ENCODE results near the gene LMO4.

Gene LMO4

DNA sequence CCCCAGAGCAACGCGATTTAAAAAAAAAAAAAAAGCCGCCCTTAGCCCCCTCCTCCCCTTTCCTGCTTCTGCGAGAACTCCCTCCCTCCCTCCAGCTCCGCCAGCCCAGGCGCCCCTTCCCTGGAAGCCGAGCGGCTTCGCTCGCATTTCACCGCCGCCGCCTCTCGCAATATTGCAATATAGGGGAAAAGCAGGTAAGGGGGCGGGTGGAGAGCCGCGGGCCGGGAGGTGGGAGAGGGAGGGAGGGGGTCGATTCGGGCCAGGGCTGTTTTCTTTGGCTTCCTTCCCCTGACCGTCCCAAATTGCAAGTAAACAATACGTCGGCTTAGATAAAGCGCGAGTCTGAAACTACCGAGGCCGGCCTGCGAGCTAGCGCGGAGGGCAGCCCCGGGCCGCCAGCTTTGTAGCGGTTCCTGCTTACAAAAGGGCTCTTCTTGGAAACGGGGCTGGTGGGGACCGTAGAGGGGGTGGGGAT is 408 bp downstream of the LMO4 start:
- peak; percentile 49 for DNase-seq

- DNase-seq: peak; percentile 8
Measured at GRCh38 chr1:87329526-87330056, 911 bp downstream of the LMO4 start.

DNA sequence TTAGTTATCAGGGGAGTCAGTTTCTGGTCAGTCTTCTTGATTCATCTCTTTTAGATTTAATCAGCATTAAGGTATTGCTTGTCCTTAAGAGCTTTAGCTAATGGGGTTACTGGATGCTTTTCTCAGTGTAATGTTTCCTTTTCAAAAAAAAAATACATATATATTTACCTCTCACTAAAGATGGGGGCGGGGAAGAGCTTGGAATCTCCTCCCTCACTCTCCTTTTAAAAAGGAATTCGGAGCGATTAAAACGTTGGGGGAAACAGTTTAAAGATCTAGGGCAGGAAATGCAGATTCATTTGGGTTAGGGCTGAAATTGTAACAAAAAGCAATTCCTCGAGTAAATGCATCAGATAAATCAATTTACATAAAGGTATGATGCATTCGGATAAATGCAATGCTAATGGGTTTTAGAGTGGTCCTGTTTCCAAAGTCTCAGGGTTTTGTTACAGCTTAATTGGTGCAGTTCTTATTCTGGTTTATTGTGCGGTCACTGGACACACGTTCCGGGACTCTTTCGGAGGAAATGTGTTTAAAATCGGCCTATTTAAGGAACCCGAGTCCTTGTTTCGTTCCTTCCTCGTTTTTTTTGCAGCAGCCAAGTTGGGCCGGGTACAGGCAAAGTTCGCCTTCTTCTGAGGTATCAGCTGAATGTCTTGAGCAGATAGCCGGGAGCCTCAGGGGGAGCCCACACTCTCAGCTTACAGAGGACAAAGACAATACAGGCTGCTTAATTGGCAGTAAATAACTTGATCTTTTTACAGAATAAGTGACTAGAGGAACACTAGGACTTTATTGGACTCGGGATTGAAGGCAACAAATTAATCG is 1.6 kb downstream of the LMO4 start:
- DNase-seq: no peak

- no peak for DNase-seq
Measured at GRCh38 chr1:87330885-87331364, 2.2 kb downstream of the LMO4 start.

DNA sequence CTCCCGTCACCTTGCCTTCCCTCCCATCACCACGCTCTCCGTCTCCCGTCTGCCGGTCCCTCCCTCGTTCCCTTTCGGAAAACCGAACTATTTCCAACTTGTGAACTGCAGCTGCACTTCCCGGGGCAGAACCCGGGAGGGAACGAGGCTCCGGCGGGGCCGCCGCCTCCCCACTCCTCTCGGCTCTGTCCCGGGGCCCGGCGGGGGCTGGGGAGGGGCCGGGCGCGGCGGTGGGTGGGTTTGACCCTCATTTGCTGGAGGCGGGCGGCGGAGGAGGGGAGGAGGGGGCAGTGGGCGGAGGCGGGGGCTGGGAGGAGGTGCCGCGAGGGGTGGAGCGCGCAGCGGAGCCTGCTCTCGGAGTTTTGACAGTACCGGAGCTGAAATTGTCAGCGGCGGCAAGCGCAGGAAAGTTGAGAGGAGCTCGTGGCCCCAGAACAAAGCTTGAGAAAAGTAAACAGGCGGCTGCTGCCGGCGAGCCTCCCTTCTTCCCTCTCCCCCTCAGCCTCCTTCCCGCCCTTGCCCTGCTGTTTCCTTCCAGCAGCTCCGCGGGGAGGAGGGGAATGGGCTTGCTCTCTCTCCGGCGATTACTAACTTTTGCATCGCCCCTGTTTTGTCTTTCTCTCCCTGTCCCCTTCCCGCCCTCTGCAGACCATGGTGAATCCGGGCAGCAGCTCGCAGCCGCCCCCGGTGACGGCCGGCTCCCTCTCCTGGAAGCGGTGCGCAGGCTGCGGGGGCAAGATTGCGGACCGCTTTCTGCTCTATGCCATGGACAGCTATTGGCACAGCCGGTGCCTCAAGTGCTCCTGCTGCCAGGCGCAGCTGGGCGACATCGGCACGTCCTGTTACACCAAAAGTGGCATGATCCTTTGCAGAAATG is 2.9 kb downstream of the LMO4 start:
- DNase-seq: peak; percentile 69

DNA sequence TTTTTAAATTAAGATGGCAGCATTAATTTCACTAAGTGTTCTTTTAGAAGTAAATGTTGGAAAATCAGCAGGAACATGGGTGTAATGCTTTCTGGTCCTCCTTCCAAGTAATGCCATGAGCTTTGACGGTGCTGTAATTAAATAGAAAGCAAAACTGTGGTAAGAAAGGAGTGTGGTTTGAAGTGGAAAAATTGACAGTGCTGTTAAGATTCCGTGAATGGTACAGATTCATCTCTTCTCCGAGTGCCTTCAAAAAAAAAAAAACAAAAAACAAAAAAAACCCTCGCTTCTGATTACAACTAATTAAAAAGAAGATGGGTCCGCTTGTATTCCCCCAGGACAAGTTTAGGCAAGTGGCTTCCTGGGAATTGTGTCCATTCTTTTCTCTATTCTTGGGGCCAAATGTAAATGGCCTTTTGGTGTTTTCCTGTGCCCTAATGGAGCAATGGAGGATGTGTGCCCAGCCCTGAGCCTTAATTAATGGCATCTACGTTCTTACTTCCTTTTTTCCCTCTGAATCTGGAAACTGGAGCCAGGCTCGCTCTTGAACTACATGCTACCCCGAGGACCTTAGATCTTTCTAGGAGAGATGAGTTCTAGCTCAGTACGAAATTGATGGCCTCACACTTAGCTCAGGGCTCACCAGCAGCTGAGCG is 5.1 kb downstream of the LMO4 start:
- DNase-seq: no peak

GRCh38 chr1:87334351-87335174 is 5.9 kb downstream of the LMO4 start:
- DNase-seq: peak; percentile 86

- peak; percentile 87 for DNase-seq
Measured at GRCh38 chr1:87335175-87335884, 6.7 kb downstream of the LMO4 start.

GRCh38 chr1:87336623-87337067 is 8.0 kb downstream of the LMO4 start:
- DNase-seq: no peak

DNA sequence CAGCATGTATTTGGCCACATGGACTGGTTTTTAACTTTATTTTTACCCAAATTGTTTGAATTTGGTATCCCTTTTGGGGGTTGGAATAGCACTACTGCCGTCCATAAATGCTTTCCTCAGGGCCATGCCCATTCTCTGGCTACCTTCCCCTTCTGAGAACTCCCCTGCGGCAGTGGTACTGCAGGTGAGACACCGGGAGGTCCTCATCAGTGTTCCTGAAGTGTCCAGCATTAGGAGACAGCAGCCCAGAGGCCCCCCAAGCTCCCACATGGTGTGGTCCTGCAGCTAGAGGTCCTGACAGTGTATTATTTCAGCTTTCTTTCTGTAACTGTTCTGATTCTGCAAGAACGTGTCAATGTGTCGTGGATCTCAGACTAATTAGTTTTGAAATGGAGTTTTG is 8.9 kb downstream of the LMO4 start:
- DNase-seq: no peak

GRCh38 chr1:87338566-87338965 is 9.9 kb downstream of the LMO4 start:
- DNase-seq: no peak

- no peak for DNase-seq
Measured at GRCh38 chr1:87344231-87344630, 15.6 kb downstream of the LMO4 start.

DNA sequence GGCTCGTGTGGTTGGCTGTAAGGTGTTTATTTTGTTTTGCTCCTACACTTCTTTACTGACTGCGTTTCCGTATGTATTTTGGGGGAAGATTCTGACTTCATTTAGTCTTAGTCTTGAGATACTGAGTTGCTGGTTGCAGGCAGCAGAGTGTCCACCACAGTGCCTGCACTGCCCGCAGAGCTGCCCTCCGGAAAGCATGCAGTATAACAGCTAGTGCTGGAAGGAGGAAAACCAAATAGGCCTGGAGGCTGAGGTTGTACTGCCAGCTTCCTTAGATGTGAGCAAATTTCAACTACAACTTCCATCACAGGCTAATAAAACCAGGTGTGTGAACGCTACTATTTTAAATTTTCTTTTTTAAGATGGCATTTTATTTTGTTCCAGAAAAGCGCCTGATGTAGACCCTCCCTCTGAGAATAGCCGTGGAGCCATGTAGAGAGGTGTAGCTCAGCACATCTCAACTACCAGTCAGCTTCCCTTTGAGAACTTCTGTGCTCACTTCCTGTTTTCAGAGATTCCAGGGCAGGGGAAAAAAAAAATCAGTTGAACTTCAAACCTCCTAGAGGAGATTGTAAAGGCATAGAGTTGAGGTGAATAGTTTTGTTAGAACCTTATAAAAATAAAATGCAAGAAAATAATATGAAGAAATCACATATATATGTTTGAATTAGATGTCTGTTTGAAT is 17.6 kb downstream of the LMO4 start:
- DNase-seq: no peak

GRCh38 chr1:87348341-87349019 is 19.8 kb downstream of the LMO4 start:
- DNase-seq: peak; percentile 59

GRCh38 chr1:87349036-87349435 is 20.4 kb downstream of the LMO4 start:
- DNase-seq: no peak

- DNase-seq: no peak
Measured at GRCh38 chr1:87355894-87356293, 27.2 kb downstream of the LMO4 start.

- DNase-seq: no peak
Measured at GRCh38 chr1:87356591-87356990, 27.9 kb downstream of the LMO4 start.

- DNase-seq: no peak
Measured at GRCh38 chr1:87358219-87358618, 29.5 kb downstream of the LMO4 start.

DNA sequence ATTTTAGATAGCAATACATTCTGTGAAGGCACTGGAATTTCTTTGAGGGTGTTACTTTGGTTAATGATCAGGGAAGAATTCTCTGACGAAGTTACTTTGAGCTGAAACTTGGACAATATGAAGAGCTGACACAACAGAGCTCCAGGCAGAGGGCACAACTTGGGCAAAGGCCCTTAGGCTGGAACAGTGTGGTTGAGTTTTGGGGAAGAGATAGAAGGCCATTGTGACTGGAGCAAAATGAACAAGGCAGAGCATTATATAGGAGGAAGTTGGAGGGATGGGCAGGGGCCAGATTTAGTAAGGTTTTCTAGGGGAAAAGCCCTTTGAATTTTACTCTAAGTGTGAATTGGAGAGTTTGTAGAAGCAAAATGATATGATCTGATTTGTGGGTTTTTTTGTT is 30.9 kb downstream of the LMO4 start:
- no peak for DNase-seq

All from NCI-H1105 (cell line).